Kidney (tissue), 14 donors: ENCODE results near the gene WDSUB1. TPM values are rescaled to one million over a fixed set of nuclear protein-coding genes. Genes with fewer than 3 reads are reported as not detected.
A peak's percentile ranks its signal among the peaks of the same experiment; 100 is the strongest.

ENCODE experiments used
- DNase-seq, 5 donors: peaks; one replicate each; pipeline ENCODE4 v3.0.0-alpha.2; 2013 to 2020
- FAIRE-seq: peaks from 2 replicates; lab custom pipeline; 2012; peaks lifted over from hg19 to GRCh38; lab: Jason Lieb, UNC
- H3K27ac ChIP-seq, 2 donors: one replicate each; pipeline ENCODE4 v1.7.0; 2013; ENCODE audit warnings: low read depth in 2 of 2, low read length in 2 of 2, inconsistent platforms in 1 of 2
- H3K27me3 ChIP-seq: one replicate; pipeline ENCODE4 v1.7.1; 2013; ENCODE audit warnings: low read length, inconsistent platforms; ENCODE audit not compliant: control insufficient read depth, insufficient read depth
- H3K36me3 ChIP-seq, 3 donors: one replicate each; pipeline versions ENCODE4 v1.7.0 to v1.7.1; 2013; ENCODE audit warnings: low read length in 3 of 3, control low read depth in 1 of 3, inconsistent platforms in 1 of 3; ENCODE audit not compliant: insufficient read depth in 3 of 3, control insufficient read depth in 2 of 3
- H3K4me1 ChIP-seq, 3 donors: one replicate each; pipeline versions ENCODE4 v1.7.0 to v1.7.1; 2013; ENCODE audit warnings: low read length in 3 of 3, inconsistent platforms in 1 of 3, low read depth in 1 of 3; ENCODE audit not compliant: control insufficient read depth in 2 of 3, insufficient read depth in 2 of 3
- H3K4me3 ChIP-seq, 3 donors: one replicate each; pipeline versions ENCODE4 v1.7.0 to v1.8.1; 2013; ENCODE audit warnings: low read length in 3 of 3, control low read depth in 1 of 3, inconsistent platforms in 1 of 3
- H3K9ac ChIP-seq, 3 donors: one replicate each; pipeline versions ENCODE4 v1.7.0 to v1.7.1; 2013; ENCODE audit warnings: low read length in 3 of 3, control low read depth in 1 of 3, inconsistent platforms in 1 of 3
- H3K9me3 ChIP-seq, 3 donors: one replicate each; pipeline versions ENCODE4 v1.7.0 to v1.7.1; 2013; ENCODE audit warnings: low read length in 3 of 3, control low read depth in 1 of 3, inconsistent platforms in 1 of 3; ENCODE audit not compliant: control insufficient read depth in 2 of 3, insufficient read depth in 1 of 3
- intact Hi-C: fragments of 100-400 bp; cut with DNase I; formaldehyde crosslinking; loops from one replicate; pipeline ENCODE4 v1.11.1; 2022
- polyA plus RNA-seq: library from polyadenylated mRNA; stranded (reverse); fragments of 350-450 nt; fragmentation: Illumina TruSeq; extraction: RNeasy Lipid Tissue Mini Kit (QIAGEN cat#74804); gene quantifications from one replicate; pipeline ENCODE4 v1.2.3, GENCODE V29; 2014; ENCODE audit warnings: low read depth, low replicate concordance; ENCODE audit not compliant: insufficient read depth
- total RNA-seq: library from RNA; stranded (reverse); fragmentation: NEBNext Ultra II Directional; extraction: Animal tissue kit (Norgen Biotek cat#: 25700); gene quantifications from one replicate; pipeline ENCODE4 v1.2.1, GENCODE V29; 2021
- TF ChIP-seq, protein P1 (sequence below): IDR thresholded peaks from 3 replicates; pipeline ENCODE4 v1.5.1; 2012; ENCODE audit warnings: mild to moderate bottlenecking, moderate library complexity, borderline replicate concordance; ENCODE audit not compliant: insufficient read depth; ENCODE audit errors: extremely low read depth
- donor health status: control.
- donor health status: control.
- donor health status: control.
- donor health status: control.
- donor health status: control.
- donor health status: DM: yes; HTN: yes; CAD: no.
- donor health status: Normal renal cell carcinoma (clear cell type).

Gene WDSUB1
- total and polyA plus RNA-seq, 2 donors from 2014 or later: 11.6 to 22.1 TPM

DNA sequence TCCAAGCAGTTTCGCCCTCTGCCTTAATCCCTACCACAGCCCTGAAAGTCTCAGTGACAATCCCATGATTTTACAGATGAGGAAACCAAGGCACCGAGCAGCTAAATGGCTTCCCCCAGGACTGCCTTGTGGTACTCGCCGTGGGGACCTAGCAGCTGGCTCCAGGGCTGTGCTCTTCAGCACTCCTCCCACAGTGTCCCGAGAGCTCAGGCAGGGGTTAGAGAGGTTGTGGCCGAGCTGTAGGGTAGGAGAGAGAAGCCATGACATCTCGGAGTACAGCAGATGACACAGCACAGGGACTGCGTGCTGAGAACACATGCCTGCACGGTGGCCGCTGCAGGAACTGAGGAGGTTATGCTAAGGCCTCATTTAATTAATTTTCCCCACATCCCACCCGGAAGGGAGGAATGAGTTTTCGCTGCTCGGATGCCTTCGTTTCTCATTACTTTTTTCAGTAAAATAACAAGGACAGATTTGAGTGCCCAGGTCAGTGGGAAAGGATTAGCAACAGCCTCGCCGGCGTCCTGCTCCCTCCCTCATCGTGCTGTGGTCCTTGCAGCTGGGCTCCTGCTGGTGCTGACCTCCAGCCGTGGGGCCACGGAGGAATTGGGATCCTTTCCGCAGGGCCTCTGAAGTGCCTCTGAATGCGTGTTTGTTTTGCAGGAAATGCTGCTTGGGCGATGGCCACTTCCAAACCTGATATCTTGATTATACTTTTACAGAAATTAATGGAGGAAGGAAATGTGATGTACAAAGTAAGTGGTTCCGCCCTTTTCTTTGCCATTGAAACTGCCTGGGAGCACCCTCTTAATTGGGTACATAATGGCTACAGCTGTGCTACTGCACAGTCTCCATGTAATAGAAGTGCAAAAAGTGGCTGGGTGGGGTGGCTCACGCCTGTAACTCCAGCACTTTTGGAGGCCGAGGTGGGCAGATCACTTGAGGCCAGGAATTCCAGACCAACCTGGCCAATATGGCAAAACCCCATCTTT is 61.2 kb downstream of the WDSUB1 start:
- peak overlapping the region; percentile 41 to 48 for H3K27ac ChIP-seq
- no peak overlapping the region for H3K4me3 ChIP-seq
- no peaks in the 10 kb centered on the region for H3K9me3 ChIP-seq
- H3K9ac ChIP-seq: no peak overlapping the region
- peaks cover 5 to 53% (median 18%) of the 10 kb centered on the region in 3 donors for H3K36me3 ChIP-seq
- peak in 4 of 5 donors; percentile 62 to 78 (median 72) for DNase-seq
- no peak for FAIRE-seq
- H3K4me1 ChIP-seq: peaks cover 0 to 3% (median 2%) of the 10 kb centered on the region in 3 donors
- TF ChIP-seq, protein P1, sequence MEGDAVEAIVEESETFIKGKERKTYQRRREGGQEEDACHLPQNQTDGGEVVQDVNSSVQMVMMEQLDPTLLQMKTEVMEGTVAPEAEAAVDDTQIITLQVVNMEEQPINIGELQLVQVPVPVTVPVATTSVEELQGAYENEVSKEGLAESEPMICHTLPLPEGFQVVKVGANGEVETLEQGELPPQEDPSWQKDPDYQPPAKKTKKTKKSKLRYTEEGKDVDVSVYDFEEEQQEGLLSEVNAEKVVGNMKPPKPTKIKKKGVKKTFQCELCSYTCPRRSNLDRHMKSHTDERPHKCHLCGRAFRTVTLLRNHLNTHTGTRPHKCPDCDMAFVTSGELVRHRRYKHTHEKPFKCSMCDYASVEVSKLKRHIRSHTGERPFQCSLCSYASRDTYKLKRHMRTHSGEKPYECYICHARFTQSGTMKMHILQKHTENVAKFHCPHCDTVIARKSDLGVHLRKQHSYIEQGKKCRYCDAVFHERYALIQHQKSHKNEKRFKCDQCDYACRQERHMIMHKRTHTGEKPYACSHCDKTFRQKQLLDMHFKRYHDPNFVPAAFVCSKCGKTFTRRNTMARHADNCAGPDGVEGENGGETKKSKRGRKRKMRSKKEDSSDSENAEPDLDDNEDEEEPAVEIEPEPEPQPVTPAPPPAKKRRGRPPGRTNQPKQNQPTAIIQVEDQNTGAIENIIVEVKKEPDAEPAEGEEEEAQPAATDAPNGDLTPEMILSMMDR: no peak
- intact Hi-C loops: no loop called here
- H3K27me3 ChIP-seq: no peaks in the 10 kb centered on the region

DNA sequence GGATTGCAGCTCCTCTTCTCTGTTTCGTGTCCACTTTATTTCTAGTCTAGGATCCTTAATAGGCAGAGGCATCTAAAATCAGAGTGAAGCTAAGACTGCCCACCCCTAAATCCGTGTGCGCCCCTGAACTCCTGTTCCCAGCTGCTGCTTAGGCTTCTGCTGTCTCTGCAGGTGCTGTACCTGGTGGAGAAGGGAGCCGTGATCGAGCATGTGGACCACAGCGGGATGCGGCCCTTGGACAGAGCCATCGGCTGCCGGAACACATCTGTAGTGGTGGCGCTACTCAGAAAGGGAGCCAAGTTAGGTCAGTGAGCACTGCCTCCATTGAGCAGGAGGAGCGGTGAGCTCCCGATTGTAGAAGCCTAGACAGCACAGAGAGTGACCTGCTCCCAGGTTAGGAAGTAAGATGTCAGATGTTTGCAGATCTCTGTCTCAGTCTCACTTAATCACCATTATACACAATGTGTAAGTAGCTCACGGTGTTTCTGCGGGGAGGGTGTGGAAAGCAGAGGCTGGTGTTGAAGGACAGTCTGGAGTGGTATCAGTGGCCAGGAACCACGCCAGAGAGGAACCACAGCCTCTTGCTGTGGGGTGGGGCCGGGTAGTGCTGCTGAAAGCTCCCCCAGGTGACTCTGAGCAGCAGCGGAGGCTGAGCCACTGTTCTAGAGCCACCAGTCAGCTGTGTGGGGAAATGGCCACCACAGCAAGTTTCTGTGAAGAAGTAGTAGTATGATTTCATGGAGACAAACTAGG is 62.3 kb downstream of the WDSUB1 start:
- H3K4me1 ChIP-seq: peaks cover 0 to 3% (median 2%) of the 10 kb centered on the region in 3 donors
- no peak overlapping the region for H3K9ac ChIP-seq
- H3K27me3 ChIP-seq: no peaks in the 10 kb centered on the region
- TF ChIP-seq, protein P1: no peak
- H3K9me3 ChIP-seq: no peaks in the 10 kb centered on the region
- intact Hi-C loops: no loop called here
- H3K27ac ChIP-seq: peak overlapping the region in 1 of 2 donors; percentile 41
- DNase-seq (no peak), FAIRE-seq (no peak)
- H3K4me3 ChIP-seq: no peak overlapping the region
- H3K36me3 ChIP-seq: peaks cover 7 to 45% (median 15%) of the 10 kb centered on the region in 3 donors

DNA sequence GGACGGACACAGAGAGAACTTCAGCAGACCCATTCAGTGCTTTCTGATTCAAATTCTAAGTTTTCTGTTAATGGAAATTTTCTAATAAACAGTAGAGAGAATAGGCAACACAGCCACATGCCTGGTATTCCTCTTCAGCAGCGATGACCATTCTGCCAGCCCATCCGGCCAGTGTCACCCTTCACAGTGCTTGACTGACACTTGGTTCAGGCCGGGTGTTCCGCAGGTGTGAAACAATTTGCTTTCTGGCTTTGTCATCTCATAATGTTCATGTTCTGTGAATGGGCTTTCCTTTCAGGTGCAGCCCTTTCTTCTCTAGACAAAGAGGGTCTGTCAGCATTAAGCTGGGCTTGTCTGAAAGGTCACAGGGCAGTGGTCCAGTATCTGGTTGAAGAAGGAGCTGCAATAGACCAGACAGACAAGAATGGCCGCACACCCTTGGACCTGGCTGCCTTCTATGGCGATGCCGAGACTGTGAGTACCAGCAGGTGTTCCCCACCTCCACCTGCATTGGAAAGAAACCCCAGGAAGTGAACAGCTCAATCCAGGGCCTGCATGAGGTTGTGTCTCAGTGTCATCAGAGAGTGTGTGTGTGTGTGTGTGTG is 67.0 kb downstream of the WDSUB1 start:
- DNase-seq: no peak
- TF ChIP-seq, protein P1: no peak
- no peak overlapping the region for H3K27ac ChIP-seq
- intact Hi-C loops: no loop called here
- H3K4me3 ChIP-seq: no peak overlapping the region
- no peak for FAIRE-seq
- H3K9me3 ChIP-seq: no peaks in the 10 kb centered on the region
- peaks cover 13 to 33% (median 27%) of the 10 kb centered on the region in 3 donors for H3K36me3 ChIP-seq
- no peaks in the 10 kb centered on the region for H3K27me3 ChIP-seq
- no peaks in the 10 kb centered on the region for H3K4me1 ChIP-seq
- no peak overlapping the region for H3K9ac ChIP-seq
